Sigmoid colon (tissue), 4 donors: ENCODE results near the gene HECW1.

Experiments
- CTCF ChIP-seq, 4 experiments: fragments of 450-650 bp in 3 of 4; fragments of 200-600 bp in 1 of 4; IDR thresholded peaks; one replicate each; pipeline ENCODE4 v1.5.1; 2016 to 2019; ENCODE audit warnings: antibody characterized with exemption in 4 of 4, mild to moderate bottlenecking in 3 of 4, moderate library complexity in 2 of 4
- POLR2A ChIP-seq, 2 donors: fragments of 450-650 bp; IDR thresholded peaks; one replicate each; pipeline ENCODE4 v1.6.1; 2016; ENCODE audit warnings: antibody characterized with exemption in 2 of 2, mild to moderate bottlenecking in 2 of 2, moderate library complexity in 2 of 2
- POLR2AphosphoS5 ChIP-seq, 4 donors: sonication (generic); formaldehyde crosslinking; IDR thresholded peaks; one replicate each; pipeline ENCODE4 v1.6.1; 2017; ENCODE audit warnings: antibody characterized with exemption in 4 of 4

GRCh38 chr7:43247757-43248156 lies 135.3 kb downstream of the HECW1 start:
- TF ChIP-seq CTCF (IDR thresholded peaks at IDR 0.05) = no peak
- TF ChIP-seq POLR2A (IDR thresholded peaks at IDR 0.05) = no peak
- no peak for TF ChIP-seq POLR2AphosphoS5 (IDR thresholded peaks at IDR 0.05)
